GM21526 (cell line): ENCODE results near the gene CLK1.

Source experiments
- ATAC-seq: cut with Tn5 transposase; IDR thresholded peaks from one replicate; pipeline ENCODE4 v1.9.1; 2021; ENCODE audit warnings: moderate library complexity; ENCODE audit not compliant: unreplicated experiment, low FRiP score

Gene CLK1

GRCh38 chr2:200812122-200813022 lies 52.1 kb downstream of the CLK1 start:
- ATAC-seq = peak; percentile 37

DNA sequence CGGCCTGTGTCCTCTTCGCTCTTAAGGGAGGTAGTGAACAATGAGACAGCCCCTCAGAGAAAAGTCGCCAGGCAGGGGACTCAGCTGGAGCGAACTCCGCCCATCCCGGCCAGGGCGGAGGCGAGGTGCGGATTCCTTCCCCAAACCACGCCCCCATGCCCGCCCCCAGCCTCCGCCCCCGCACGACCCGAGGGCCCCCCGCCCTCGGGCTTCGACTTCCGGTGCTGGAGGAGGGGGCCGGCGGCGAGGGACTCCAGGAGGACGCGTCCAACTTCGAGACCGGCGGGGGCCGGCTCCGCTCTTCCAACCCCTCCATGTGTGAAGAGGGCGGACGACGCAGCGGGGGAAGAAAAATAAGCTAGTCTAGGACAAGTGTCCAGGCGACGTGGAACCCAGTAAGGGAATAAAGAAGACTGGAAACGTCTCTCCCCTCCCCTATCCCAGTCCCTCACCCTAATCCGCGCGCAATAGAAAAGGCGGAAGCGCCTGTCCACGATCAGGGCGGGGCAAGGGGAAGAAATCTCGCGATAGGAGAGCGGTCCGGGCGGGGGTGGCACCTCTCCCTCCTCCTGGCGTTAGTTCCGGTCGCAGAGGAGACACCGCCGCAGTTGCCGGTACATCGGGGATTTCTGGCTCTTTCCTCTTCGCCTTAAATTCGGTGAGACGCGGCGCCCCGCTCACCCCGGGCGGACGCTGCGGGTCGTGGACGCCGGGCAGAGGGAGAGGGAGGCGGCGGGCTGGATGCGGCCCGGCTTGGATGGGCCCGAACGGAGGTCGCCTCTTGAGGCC lies 52.9 kb downstream of the CLK1 start, which contains the start of gene BZW1:
Gene BZW1 (plus strand): TSS at position 578 of the 789 bp plus-strand sequence. CDS start 1,308 bp downstream, outside the sequence.
- ATAC-seq = peak; percentile 74

DNA sequence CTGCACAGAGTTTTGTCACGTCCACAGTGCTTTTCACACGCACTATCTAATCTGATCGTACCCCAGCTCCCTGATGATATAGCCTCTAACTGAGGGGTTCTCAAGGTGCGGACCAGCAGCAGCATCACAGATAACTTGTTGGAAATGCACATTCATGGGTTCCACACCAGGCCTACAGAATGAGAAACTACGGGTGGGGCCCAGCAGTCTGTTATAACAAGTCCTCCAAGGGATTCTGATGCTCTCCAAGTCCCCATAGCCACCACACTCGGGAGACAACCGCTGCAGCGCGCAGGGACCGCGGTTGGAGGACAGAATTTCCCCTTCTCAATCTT lies 53.5 kb downstream of the CLK1 start:
- ATAC-seq = no peak

DNA sequence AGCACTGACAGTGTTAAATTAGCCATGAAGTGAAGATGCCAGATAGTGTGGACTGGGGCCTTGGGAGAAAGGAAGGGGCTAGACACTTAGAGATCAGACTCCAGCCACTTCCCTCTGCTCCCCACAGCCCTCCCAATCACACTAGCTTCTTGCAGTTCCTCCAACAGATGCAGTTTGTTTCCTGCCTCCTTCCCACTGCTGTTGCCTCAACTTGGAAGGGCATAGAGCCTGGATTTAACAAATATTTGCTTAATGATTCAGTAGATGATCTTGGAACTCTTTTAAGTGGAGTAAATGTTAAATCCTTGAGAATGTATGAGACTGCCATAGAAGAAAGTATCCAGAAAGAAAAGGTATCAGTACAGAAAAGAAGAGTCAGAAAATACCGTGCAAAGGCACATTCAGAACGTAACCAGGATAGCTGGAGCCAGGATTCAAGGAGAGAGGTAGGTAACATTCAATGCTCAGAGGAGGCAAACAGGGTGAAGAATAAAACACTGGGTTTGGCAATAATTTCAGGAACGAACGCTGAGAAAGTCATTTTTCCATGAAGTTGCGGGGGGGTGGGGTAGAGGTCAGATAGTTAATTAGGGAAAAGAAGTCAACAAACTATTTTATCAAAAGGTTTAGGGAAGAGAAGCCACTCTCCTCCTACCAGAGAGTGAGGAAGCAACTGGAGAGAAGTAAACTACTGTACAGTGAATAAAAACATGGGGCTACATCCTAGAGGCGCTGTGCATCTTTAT lies 54.0 kb downstream of the CLK1 start:
- no peak for ATAC-seq

DNA sequence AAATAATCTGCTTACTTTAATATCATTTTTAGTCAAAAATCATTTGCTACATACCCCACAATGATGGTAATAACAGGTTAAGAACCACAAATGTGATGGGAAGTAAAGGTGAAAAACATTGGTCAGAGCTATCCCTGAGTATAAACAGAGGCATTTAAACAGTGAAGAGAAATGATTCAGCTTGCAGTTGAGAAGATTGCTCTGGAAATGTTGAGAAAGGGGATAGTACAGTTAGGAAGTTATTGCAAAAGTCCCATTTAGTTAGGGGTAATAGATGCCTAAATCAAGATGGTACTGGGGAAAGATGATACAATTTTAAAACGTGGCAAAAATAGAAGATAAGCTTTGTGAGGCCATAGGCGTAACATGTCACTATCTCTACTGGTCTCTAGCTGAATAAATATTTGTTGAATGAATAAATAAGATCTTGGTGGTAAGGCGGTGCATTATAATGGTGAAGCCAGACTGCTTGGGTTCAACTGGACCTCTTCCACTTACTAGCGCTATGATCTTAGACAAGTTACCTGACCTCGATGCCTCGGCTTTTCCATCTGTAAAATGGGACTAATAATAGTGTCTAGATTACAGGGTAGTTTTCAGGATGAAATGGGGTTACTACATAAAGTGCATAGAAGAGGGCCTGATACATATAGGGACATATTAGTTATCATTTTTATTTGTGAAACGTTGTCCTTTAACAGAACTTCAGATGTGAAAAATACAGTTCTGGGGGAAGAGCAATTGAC lies 54.8 kb downstream of the CLK1 start:
- no peak for ATAC-seq
